GM23338 (cell line): Measurements from ENCODE around the gene PLEKHN1. TPM values are rescaled to one million over a fixed set of nuclear protein-coding genes. Genes with fewer than 3 reads are reported as not detected.

Source experiments
- ATAC-seq: fragments of 200-7000 bp; cut with Tn5 transposase; 3 replicates; pipeline ENCODE4 v1.9.1; 2020
- DNase-seq: peaks from one replicate; pipeline ENCODE4 v3.0.0-alpha.2; 2015; ENCODE audit warnings: low spot score
- H2AFZ ChIP-seq: fragments of 200-600 bp; sonication (generic); 2 replicates; pipeline ENCODE4 v1.8.0; 2016; ENCODE audit warnings: antibody characterized with exemption, mild to moderate bottlenecking, moderate library complexity
- H3F3A ChIP-seq: fragments of 200-600 bp; sonication (generic); replicated peaks from 2 replicates; pipeline ENCODE4 v1.8.0; 2017; ENCODE audit warnings: antibody characterized with exemption, mixed run types, low read depth
- H3K27ac ChIP-seq: fragments of 200-600 bp; sonication (generic); 2 replicates; pipeline ENCODE4 v1.6.1; 2016; ENCODE audit warnings: low read depth
- H3K27me3 ChIP-seq: fragments of 200-600 bp; sonication (generic); 2 replicates; pipeline ENCODE4 v1.8.0; 2016; ENCODE audit warnings: mild to moderate bottlenecking, mixed run types, moderate library complexity; ENCODE audit not compliant: insufficient read depth
- H3K36me3 ChIP-seq: fragments of 200-600 bp; sonication (generic); 2 replicates; pipeline ENCODE4 v1.8.0; 2016; ENCODE audit warnings: mild to moderate bottlenecking; ENCODE audit not compliant: insufficient read depth
- H3K4me1 ChIP-seq: fragments of 200-600 bp; sonication (generic); 2 replicates; pipeline ENCODE4 v1.8.0; 2016; ENCODE audit warnings: mild to moderate bottlenecking, moderate library complexity; ENCODE audit not compliant: insufficient read depth
- H3K4me2 ChIP-seq: fragments of 200-600 bp; sonication (generic); 2 replicates; pipeline ENCODE4 v1.7.1; 2017; ENCODE audit warnings: mixed run types
- H3K4me3 ChIP-seq: fragments of 200-600 bp; sonication (generic); 2 replicates; pipeline ENCODE4 v1.6.1; 2016; ENCODE audit warnings: mixed run types
- H3K79me2 ChIP-seq: fragments of 200-600 bp; sonication (generic); replicated peaks from 2 replicates; pipeline ENCODE4 v1.8.0; 2017; ENCODE audit warnings: mild to moderate bottlenecking; ENCODE audit not compliant: insufficient read depth
- H3K9me2 ChIP-seq: fragments of 200-600 bp; sonication (generic); 2 replicates; pipeline ENCODE4 v1.8.0; 2017; ENCODE audit not compliant: insufficient read depth
- H4K20me1 ChIP-seq: fragments of 200-600 bp; sonication (generic); replicated peaks from 2 replicates; pipeline ENCODE4 v1.8.0; 2017; ENCODE audit warnings: mild to moderate bottlenecking; ENCODE audit not compliant: insufficient read depth
- H3K27ac Mint-ChIP-seq: 2 replicates; pipeline ENCODE4 v1.8.0; 2020; ENCODE audit warnings: inconsistent platforms, mild to moderate bottlenecking, moderate library complexity, mixed read lengths
- H3K27me3 Mint-ChIP-seq: 3 replicates; pipeline ENCODE4 v1.8.0; 2022; ENCODE audit warnings: low read depth, mild to moderate bottlenecking, moderate library complexity, mixed read lengths, inconsistent platforms; ENCODE audit not compliant: insufficient read depth, poor library complexity
- H3K36me3 Mint-ChIP-seq: 3 replicates; pipeline ENCODE4 v1.8.0; 2021; ENCODE audit warnings: low read depth, mild to moderate bottlenecking, inconsistent platforms, moderate library complexity, mixed read lengths
- H3K4me1 Mint-ChIP-seq: 3 replicates; pipeline ENCODE4 v1.8.0; 2020; ENCODE audit warnings: mild to moderate bottlenecking, inconsistent platforms, mixed read lengths
- H3K4me3 Mint-ChIP-seq: 3 replicates; pipeline ENCODE4 v1.8.0; 2021; ENCODE audit warnings: moderate library complexity, mild to moderate bottlenecking, inconsistent platforms, mixed read lengths
- H3K9me3 Mint-ChIP-seq: 3 replicates; pipeline ENCODE4 v1.8.0; 2020; ENCODE audit warnings: moderate library complexity, mild to moderate bottlenecking, inconsistent platforms, mixed read lengths
- ETS1 ChIP-seq: IDR thresholded peaks from 2 replicates; pipeline ENCODE4 v1.6.1; 2016; ENCODE audit warnings: antibody characterized with exemption
- EZH2 ChIP-seq: fragments of 200-600 bp; sonication (generic); IDR thresholded peaks from one replicate; pipeline ENCODE4 v1.8.0; 2017; ENCODE audit warnings: antibody characterized with exemption, mild to moderate bottlenecking, low read depth; ENCODE audit not compliant: unreplicated experiment
- EZH2phosphoT487 ChIP-seq: fragments of 200-600 bp; sonication (generic); IDR thresholded peaks from one replicate; pipeline ENCODE4 v1.8.1; 2018; ENCODE audit warnings: antibody characterized with exemption; ENCODE audit not compliant: unreplicated experiment
- JUNB ChIP-seq: IDR thresholded peaks from one replicate; pipeline ENCODE4 v1.6.1; 2016; ENCODE audit warnings: antibody characterized with exemption; ENCODE audit not compliant: unreplicated experiment
- POLR2AphosphoS5 ChIP-seq: IDR thresholded peaks from 2 replicates; pipeline ENCODE4 v1.6.1; 2016; ENCODE audit warnings: antibody characterized with exemption, low read depth
- ZNF331 ChIP-seq: fragments of 250-450 bp; sonication (Bioruptor Pico); IDR thresholded peaks from 2 replicates; pipeline ENCODE4 v1.5.0; 2020; ENCODE audit warnings: low read depth, mild to moderate bottlenecking, moderate library complexity
- ZNF462 ChIP-seq: fragments of 250-450 bp; sonication (Bioruptor Pico); IDR thresholded peaks from 2 replicates; pipeline ENCODE4 v1.5.0; 2020; ENCODE audit warnings: mild to moderate bottlenecking, moderate library complexity
- polyA plus RNA-seq: library from polyadenylated mRNA; unstranded; fragments of >200 nt; fragmentation: Nextera tagmentation; extraction: Ambion mirVana; gene quantifications from 2 replicates; pipeline ENCODE4 v1.2.1, GENCODE V29; 2016
- total RNA-seq: library from RNA; depleted of rRNA; stranded (reverse); fragments of >200 nt; shearing (Covaris generic); gene quantifications from 2 replicates; pipeline ENCODE4 v1.2.3, GENCODE V29; 2014

The PLEKHN1 gene
- total and polyA plus RNA-seq, 2 experiments from 2014 or later: 1.4 to 3.3 TPM

- TF ChIP-seq ZNF462: no peak
- no peak for TF ChIP-seq EZH2
- TF ChIP-seq POLR2AphosphoS5: no peak
- no peak for TF ChIP-seq ZNF331
- no peak for TF ChIP-seq ETS1
Observed at GRCh38 chr1:1004780-1005697, 38.8 kb downstream of the PLEKHN1 start (continued).

- no peak overlapping the region for H3K4me2 ChIP-seq
- H3K4me3 Mint-ChIP-seq: no peak overlapping the region
Observed at GRCh38 chr1:1005774-1006304, 39.6 kb downstream of the PLEKHN1 start.

More at GRCh38 chr1:1005774-1006304, 39.6 kb downstream of the PLEKHN1 start:
- H3K4me1 ChIP-seq: peaks cover 8% of the 10 kb centered on the region; the same call in 1 of the 2 replicates
- no peak for ATAC-seq
- Mint-ChIP-seq H3K27ac (no peak overlapping the region), H3K4me1 (peaks cover 17% of the 10 kb centered on the region), H3K27me3 (peaks cover 51% of the 10 kb centered on the region), H3K9me3 (peaks cover under 1% of the 10 kb centered on the region; the same call in 1 of the 3 replicates), H3K36me3 (no peaks in the 10 kb centered on the region)
- H3K27ac ChIP-seq: no peak overlapping the region
- no peaks in the 10 kb centered on the region for H3K79me2 ChIP-seq
- H3F3A ChIP-seq: peaks cover 3% of the 10 kb centered on the region; the same call in 1 of the 2 replicates
- no peak for DNase-seq
- H4K20me1 ChIP-seq: no peaks in the 10 kb centered on the region; the same call in 1 of the 2 replicates
- no peaks in the 10 kb centered on the region for H3K9me2 ChIP-seq
- TF ChIP-seq EZH2 (no peak), EZH2phosphoT487 (no peak), JUNB (no peak)
- H3K27me3 ChIP-seq: peaks cover 65% of the 10 kb centered on the region
- H2AFZ ChIP-seq: no peak overlapping the region
- no peak overlapping the region for H3K4me3 ChIP-seq
- no peaks in the 10 kb centered on the region for H3K36me3 ChIP-seq
